Panc1 (cell line): Measurements from ENCODE around the gene SEH1L. TPM values are rescaled to one million over a fixed set of nuclear protein-coding genes. Genes with fewer than 3 reads are reported as not detected.

Source experiments
- ATAC-seq: fragments of 200-7000 bp; cut with Tn5 transposase; 2 replicates; pipeline ENCODE4 v1.9.1; 2020; ENCODE audit warnings: mild to moderate bottlenecking, moderate library complexity
- BruUV-seq: library from RNA; stranded (reverse); fragments of 400-500 nt; replicated peaks from 2 replicates; lab custom pipeline; 2021; lab: Mats Ljungman, UMichigan
- CTCF ChIA-PET: fragments of 300-600 bp; sonication (Branson Sonifier 250); formaldehyde crosslinking; loops from one replicate; lab custom pipeline; 2022; ENCODE audit warnings: antibody characterized with exemption; lab: Charles Lee
- POLR2A ChIA-PET: fragments of 300-600 bp; sonication (Branson Sonifier 250); formaldehyde crosslinking; loops from one replicate; lab custom pipeline; 2022; ENCODE audit warnings: antibody characterized with exemption; lab: Charles Lee
- DNase-seq: peaks from one replicate; pipeline ENCODE4 v3.0.0-alpha.2; 2010; ENCODE audit warnings: low read depth, low spot score
- H3K27ac ChIP-seq: 2 replicates; pipeline ENCODE4 v1.5.1; 2011; ENCODE audit warnings: mild to moderate bottlenecking, low read length, inconsistent platforms
- H3K27me3 ChIP-seq: fragments of 200-500 bp; sonication (Bioruptor generic); 2 replicates; pipeline ENCODE4 v1.6.0; 2014; ENCODE audit warnings: low read length, inconsistent platforms; ENCODE audit not compliant: control insufficient read depth, insufficient read depth
- H3K36me3 ChIP-seq: fragments of 200-500 bp; sonication (Bioruptor generic); 2 replicates; pipeline ENCODE4 v1.5.1; 2014; ENCODE audit warnings: inconsistent platforms, mild to moderate bottlenecking, low read length, moderate library complexity; ENCODE audit not compliant: control insufficient read depth, insufficient read depth
- H3K4me1 ChIP-seq: 2 replicates; pipeline ENCODE4 v1.5.1; 2011; ENCODE audit warnings: inconsistent platforms, mild to moderate bottlenecking, low read length, moderate library complexity; ENCODE audit not compliant: control insufficient read depth, insufficient read depth
- H3K4me3 ChIP-seq, 2 experiments: 2 replicates each; pipeline ENCODE4 v1.5.1; 2011 to 2012; ENCODE audit warnings: low read depth in 2 of 2, low read length in 2 of 2, mild to moderate bottlenecking in 2 of 2, inconsistent platforms in 1 of 2, moderate library complexity in 1 of 2
- H3K9me3 ChIP-seq: fragments of 200-500 bp; sonication (Bioruptor generic); 2 replicates; pipeline ENCODE4 v1.5.1; 2014; ENCODE audit warnings: low read depth, mild to moderate bottlenecking, inconsistent platforms, low read length, moderate library complexity; ENCODE audit not compliant: control insufficient read depth, insufficient read depth
- CTCF ChIP-seq: fragments of 450-650 bp; IDR thresholded peaks from 2 replicates; pipeline ENCODE4 v1.5.1; 2017; ENCODE audit warnings: mild to moderate bottlenecking
- POLR2AphosphoS5 ChIP-seq: IDR thresholded peaks from 2 replicates; pipeline ENCODE4 v1.6.1; 2012; ENCODE audit warnings: mild to moderate bottlenecking, low read depth, low read length, moderate library complexity
- REST ChIP-seq, 2 experiments: IDR thresholded peaks; 2 replicates each; pipeline ENCODE4 v1.6.1; 2011 to 2012; ENCODE audit warnings: low read depth in 2 of 2, control low read depth in 1 of 2, low read length in 1 of 2, mild to moderate bottlenecking in 1 of 2, moderate library complexity in 1 of 2; ENCODE audit not compliant: insufficient read depth in 1 of 2
- SIN3A ChIP-seq: IDR thresholded peaks from 2 replicates; pipeline ENCODE4 v1.6.1; 2012; ENCODE audit warnings: low read depth, mild to moderate bottlenecking, low read length, moderate library complexity, borderline replicate concordance; ENCODE audit not compliant: insufficient read depth
- TCF7L2 ChIP-seq: IDR thresholded peaks from 2 replicates; pipeline ENCODE4 v1.6.1; 2011; ENCODE audit warnings: mild to moderate bottlenecking, low read depth, low read length, inconsistent platforms
- in situ Hi-C: cut with HindIII; loops from 2 replicates; pipeline ENCODE4 v1.10.0; 2016; ENCODE audit warnings: low sequenced_read_pairs, low pct_unique_long_range_greater_than_20kb
- intact Hi-C: fragments of 100-400 bp; cut with micrococcal nuclease; formaldehyde crosslinking; loops from one replicate; pipeline ENCODE4 v1.10.0; 2022; ENCODE audit not compliant: unreplicated experiment
- total RNA-seq: library from RNA; stranded (reverse); gene quantifications from one replicate; pipeline ENCODE4 v1.2.1, GENCODE V29; 2021; ENCODE audit not compliant: unreplicated experiment

SEH1L gene
- total RNA-seq, 1 experiment from 2014 or later = 86.5 TPM

GRCh38 chr18:13007248-13007560 lies 59.4 kb downstream of the SEH1L start:
- TF ChIP-seq SIN3A (no peak), CTCF (no peak), TCF7L2 (no peak), POLR2AphosphoS5 (no peak), REST (IDR thresholded peaks at IDR 0.05; ENCODE audit: insufficient read depth in 1 of 2, low read depth in 2 of 2, low read length in 1 of 2) (no peak)
- POLR2A ChIA-PET = no interaction called here
- peaks cover 13% of the 10 kb centered on the region for H3K36me3 ChIP-seq
- BruUV-seq = no TSS peak
- H3K4me3 ChIP-seq = no peak overlapping the region
- no peaks in the 10 kb centered on the region for H3K4me1 ChIP-seq
- intact Hi-C loops (no loop called here), in situ Hi-C loops (no loop called here)
- no peaks in the 10 kb centered on the region for H3K27me3 ChIP-seq
- no peak overlapping the region for H3K27ac ChIP-seq
- ATAC-seq = no peak
- DNase-seq = no peak
- CTCF ChIA-PET = no interaction called here
- H3K9me3 ChIP-seq = no peaks in the 10 kb centered on the region

- BruUV-seq = no TSS peak
These were observed 63.9 kb downstream of the SEH1L start for GRCh38 chr18:13011719-13012118.

More at GRCh38 chr18:13011719-13012118, 63.9 kb downstream of the SEH1L start:
- no peaks in the 10 kb centered on the region for H3K4me1 ChIP-seq
- no peak overlapping the region for H3K4me3 ChIP-seq
- intact Hi-C loops (no loop called here), in situ Hi-C loops (no loop called here)
- ChIA-PET CTCF (no interaction called here), POLR2A (no interaction called here)
- H3K9me3 ChIP-seq = no peaks in the 10 kb centered on the region
- peaks cover 21% of the 10 kb centered on the region for H3K36me3 ChIP-seq
- H3K27me3 ChIP-seq = no peaks in the 10 kb centered on the region
- ATAC-seq (no peak), DNase-seq (no peak)
- no peak overlapping the region for H3K27ac ChIP-seq
- no peak for TF ChIP-seq REST (IDR thresholded peaks at IDR 0.05; ENCODE audit: insufficient read depth in 1 of 2, low read depth in 2 of 2, low read length in 1 of 2)
- TF ChIP-seq TCF7L2 = no peak
- no peak for TF ChIP-seq POLR2AphosphoS5
- no peak for TF ChIP-seq SIN3A
- no peak for TF ChIP-seq CTCF
